AG08395 (cell line): ENCODE results near the gene MBNL1.
"Not testable (repeated sequence)": the region's sequence is repeated elsewhere in the genome, so short reads cannot be mapped to it uniquely, and the experiment has no call there.

Experiments used
- DNase-seq: peaks from one replicate; pipeline ENCODE4 v3.0.0; 2012; ENCODE audit warnings: mixed read lengths, low spot score

MBNL1 gene

DNA sequence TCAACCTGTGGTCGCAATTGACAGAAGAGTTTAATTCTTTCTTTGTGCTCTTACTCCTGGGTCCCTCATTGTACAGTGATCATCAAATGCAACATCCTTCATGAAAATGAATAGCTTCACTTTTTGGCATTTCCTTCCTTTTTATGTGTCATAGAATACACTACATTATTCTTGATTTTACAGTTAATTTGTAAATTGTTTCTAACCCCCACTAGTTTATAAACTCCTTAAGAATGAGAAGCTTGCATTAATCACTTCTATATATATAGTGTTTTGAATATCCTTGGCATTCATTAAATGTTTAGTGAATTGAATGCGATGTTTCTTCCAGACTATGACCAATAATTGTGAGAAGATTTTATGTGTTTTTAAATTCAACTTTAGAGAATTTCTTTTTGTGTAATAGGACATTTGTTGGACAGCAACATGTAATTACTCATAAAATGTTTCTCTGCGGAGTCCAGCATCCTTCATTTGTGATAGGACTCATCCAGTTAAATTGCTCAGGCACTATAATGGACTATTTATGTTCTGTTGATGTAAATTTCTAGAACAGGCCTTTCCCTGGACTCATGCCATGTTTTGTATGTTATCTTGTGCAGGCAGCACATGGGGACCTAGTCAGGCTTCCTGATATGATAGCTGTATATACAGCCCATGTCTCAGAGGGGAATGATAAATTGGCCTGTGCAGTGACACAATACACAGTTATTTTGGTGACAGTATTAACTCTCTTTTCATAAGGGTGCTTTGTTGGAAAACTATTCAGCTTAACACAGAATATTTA is 51.3 kb downstream of the MBNL1 start:
- no peak for DNase-seq

DNA sequence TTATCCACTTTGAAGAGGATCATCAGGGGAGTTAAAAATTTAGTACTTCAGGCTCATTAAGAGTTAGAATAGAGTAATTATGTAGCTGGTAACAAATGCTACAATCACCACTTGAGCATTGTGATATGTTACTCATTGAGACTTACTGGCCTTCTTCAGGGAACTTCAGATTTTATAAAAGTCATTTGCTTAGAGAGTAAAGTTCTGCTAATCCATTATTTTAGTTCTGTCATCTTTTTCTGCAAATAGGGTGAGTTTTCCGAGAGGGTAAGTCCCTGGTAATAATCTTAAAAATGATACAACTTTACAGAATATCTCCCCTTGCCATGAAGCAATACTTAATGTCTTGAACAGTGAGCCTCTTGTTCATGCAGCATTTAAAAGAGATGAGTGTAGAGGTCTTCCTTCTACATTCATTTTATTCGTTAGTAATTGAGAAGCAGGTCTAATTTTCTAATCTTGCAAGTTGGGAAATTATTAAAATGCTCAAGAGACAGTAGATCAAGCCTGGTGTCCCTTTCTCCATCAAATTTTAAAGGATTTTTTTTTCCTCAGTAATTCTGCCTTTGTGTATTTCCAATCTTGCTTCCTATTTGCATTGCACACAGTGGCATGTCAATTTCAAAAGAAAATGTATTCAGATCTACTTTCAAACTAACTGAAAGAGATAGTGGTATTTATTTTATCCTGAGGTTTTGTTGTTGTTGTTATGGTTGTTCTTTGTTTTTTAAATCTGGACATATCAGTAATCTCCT is 52.6 kb downstream of the MBNL1 start:
- no peak for DNase-seq

DNA sequence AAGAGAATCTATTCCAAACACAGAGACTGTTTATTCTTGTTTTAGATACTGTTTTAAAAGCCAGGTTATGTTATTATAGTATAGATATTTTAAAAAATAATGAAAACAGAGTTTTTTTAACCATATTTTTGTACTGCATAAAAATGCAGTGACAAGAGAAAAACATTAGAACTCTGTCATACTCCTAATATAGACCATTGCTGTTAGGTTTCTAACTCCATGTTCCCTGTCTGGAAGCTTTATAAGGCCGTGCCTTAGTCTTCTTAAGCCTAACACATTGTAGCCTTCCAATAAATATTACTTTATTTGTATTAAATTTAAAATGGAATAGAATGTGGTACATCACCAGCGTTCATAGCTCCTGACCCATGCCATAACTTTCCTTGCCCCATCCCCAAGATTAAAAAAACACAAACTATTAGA is 53.2 kb downstream of the MBNL1 start:
- no peak for DNase-seq

DNA sequence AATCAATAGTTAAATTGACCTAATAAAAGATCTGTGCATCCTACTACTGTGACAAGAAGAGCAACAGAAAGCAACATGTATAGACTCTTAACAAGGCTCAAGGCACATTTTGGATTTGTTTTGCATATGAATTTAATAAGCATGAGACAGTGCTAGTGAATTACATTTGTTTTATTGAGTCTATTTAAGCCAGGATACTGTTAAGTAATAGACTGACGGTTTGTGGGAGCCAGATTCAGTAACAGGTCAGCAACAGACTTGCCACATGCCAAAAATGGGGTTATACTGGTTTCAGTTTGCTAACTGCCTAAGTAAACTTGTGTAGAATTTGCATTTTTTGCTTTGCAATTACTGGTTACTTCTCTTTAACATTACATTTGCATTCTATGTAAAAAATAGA is 54.0 kb downstream of the MBNL1 start:
- DNase-seq = no peak

DNA sequence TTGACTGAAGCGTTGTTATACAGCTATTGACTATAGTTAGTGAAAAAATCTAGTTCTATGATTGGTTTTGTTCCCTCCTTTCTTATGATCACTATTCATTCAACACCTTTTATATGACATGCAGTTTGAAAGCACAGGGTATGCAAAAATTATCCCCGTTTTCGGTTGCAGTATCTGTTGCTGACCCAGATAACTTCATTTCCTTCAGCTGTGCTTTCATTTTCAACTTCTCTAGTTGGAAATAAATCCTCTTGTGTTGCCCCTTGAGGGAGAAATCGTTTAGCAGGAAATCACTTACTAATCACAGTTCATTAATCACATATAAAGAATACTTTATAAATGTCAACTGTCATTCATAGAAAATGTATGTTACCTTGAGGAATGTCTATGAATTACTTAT is 55.1 kb downstream of the MBNL1 start:
- no peak for DNase-seq

DNA sequence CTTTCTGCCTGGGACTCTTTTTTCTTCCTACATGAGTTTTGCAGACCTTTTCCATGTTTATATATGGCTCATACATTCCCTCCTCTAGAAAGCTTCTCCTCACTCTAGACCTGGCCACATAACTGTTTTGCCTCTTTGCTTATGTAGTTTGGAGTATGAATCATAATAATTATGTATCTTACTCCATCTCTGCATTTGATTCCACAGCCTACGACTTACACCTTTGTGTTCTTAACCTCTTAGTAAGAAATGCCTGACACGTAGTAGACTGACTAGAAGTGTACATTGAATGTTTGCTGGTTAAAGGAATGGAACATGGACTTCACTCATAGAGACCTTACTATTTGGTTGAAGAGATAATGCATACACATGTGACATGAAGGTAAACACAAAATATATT is 56.4 kb downstream of the MBNL1 start:
- no peak for DNase-seq

DNA sequence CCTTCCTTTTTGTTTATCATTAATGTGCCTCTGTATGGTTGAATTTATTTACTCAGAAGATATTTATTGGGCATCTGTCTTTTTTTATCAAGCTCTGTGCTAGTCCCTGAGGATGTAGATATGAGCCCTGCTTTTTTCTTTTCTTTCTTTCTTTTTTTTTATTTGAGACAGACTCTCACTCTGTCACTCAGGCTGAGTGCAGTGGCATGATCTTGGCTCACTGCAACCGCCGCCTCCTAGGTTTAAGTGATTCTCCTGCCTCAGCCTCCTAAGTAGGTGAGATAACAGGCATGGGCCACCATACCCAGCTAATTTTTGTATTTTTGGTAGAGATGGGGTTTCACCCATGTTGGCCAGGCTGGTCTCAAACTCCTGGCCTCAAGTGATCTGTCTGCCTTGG is 58.5 kb downstream of the MBNL1 start:
- no peak for DNase-seq

DNA sequence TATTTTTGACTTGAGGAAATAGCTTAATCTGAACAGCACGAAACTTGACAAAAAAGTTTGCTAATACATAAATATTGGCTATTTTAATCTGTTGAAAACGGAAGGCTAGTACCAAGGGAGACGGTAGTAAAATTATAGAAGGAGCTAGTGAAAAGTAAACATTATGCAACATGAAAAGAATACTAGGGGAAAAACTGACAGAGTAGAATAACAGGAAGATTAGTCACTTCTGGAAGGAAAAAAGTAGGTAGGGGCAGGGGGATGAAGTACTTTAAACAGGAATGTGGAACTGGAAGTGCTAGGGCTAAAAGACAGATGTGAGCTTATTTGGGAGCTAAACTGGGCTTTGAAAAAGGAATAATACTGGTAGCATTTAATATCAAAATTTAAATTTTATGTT is 60.1 kb downstream of the MBNL1 start:
- peak; percentile 65 for DNase-seq

DNA sequence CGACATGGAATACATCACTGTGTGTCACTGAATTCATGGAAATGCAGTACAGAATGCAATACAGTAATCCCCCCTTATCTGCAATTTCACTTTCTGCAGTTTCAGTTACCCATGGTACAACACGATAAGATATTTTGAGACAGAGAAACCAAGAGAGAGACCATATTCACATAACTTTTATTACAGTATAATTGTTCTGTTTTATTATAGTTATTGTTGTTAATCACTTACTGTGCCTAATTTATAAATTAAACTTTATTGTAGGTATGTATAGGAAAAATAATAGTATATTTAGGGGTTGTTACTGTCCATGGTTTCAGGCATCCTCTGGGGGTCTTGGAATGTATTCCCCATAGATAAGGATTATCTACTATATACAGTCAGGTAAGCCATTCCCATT is 61.8 kb downstream of the MBNL1 start:
- no peak for DNase-seq

DNA sequence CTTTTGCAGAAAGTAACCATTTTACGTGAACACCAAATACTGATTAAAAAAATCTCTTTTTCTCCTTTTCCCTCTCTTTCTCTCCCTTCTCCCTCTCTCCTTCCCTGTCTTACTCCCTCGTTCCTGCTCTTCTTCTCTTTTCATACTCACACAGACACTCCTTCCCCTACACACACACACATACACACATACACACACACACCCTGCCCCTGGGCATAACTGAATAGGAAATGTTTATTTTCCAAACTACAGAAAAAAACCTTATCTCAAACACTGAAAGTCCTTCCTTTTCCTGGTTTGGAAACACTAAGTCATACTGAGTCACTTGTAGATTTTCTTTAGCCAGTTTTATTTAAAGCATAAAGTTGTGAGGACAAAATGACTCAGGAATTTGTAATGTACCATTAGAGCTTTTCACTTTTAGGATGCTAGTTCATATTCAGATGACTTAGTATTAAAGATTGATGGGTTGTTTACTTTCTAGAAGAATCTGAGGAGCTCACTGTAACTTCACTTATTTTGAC is 62.4 kb downstream of the MBNL1 start:
- DNase-seq = peak; percentile 72

DNA sequence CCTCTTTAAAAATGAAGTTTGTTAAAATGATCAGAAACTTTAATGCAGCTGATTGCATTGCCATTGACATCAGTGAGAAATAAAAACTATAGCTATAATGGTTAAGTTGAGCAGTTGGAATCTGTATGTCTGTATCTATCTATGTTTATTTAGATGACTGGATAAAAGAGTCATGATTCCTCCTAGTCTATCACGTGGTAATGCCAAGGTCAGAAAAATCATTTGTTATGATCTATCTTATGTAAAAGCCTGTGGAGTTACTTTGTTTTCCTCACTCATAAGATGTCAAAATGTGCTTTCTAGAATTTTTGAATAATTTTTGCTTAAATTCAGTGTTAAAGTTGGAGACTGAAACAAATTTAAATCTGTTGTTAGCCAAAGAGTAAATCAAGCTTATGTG is 63.3 kb downstream of the MBNL1 start:
- no peak for DNase-seq

DNA sequence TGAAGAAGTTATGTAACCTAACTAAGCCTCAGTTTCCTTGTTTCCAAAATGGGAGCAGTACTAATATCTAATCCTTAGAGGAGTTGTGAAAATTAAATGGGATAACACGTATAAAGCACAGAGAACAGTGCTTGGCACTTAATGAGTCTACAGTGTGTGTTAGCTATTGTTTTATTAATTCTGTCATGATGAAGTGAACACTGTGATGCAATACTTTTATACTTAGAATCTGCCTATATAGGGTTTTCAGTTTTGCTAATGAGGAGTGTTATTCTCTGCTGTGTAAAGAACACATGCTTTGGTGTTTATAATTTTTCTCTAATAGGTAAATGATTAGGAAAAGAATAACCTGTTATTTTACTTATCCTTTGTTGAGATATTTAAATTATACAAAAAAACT is 65.2 kb downstream of the MBNL1 start:
- no peak for DNase-seq

DNA sequence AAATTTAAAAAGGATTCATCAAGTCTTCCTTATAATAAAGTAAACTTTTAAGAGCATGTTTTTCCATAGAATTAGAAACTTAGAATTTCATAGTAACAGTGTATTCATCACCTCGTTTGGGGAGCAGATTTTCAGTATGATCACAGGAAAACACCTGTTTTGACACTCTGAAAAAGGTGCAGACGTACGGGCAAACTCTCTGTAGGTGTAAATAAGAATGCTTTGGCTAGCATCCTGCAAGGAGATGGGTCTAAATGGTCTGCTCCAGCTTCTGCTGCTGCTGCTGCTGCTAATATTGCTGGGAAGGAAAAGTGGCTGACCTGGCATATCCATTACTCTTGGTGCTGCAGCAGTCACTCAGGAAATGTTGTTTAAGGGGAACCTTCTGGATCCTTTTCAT is 66.0 kb downstream of the MBNL1 start:
- no peak for DNase-seq

DNA sequence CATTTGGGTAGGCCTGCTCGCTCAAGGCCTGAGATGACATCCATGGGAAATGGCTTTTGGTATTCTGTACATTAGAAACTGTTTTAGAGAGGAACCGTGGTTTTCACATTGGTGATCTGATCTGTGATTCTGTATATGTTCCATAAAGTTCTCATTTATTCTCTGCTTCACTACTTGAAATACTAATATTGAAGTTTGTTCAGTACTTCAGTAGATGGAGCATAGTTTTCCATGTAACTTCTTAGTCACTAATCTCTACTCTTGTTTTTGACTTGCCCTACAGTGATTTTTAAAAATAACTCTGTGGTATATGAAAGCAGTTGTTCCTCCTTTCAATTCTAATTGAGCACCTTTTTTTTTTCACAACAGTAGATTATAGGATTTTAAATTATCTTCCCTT is 66.5 kb downstream of the MBNL1 start:
- no peak for DNase-seq

DNA sequence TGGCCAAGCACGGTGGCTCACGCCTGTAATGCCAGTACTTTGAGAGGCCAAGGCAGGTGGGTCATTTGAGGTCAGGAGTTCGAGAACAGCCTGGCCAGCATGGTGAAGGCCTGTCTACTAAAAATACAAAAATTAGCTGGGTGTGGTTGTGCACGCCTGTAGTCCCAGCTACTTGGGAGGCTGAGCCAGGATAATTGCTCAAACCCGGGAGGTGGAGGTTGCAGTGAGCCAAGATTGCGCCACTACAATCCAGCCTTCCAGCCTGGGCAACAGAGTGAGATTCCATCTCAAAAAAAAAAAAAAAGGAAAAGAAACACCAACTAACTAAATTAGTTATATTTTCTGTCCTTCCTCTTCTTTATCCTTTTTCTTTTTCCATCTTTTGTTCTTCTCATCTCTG is 68.6 kb downstream of the MBNL1 start:
- not testable (repeated sequence) for DNase-seq

DNA sequence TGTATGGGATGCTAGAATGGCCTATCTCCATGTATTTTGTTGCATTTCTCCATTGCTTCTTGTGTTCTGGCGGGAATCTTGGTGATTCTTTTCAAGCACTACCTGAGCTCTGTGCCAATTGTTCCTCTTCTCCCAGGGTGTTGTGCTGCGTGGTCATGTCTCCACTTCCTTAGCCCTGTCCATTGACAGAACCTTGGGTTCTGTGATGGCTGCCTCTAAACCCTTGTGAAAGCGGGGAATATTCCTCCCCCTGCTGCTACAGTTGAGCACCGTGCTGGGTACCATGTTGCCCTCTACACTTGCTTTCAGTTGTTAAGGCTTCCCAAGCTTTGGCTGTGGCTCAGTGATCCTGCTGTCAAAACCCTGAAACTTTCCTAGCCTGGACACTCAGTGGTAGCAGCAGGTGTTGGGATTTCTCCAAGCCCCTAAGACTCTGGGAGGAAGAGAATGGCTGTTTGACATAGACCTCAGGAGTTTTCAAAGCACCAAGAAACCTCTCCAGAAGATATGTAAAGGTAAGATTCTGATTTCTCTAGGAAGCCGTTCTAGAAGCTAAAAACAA is 69.5 kb downstream of the MBNL1 start:
- no peak for DNase-seq

DNA sequence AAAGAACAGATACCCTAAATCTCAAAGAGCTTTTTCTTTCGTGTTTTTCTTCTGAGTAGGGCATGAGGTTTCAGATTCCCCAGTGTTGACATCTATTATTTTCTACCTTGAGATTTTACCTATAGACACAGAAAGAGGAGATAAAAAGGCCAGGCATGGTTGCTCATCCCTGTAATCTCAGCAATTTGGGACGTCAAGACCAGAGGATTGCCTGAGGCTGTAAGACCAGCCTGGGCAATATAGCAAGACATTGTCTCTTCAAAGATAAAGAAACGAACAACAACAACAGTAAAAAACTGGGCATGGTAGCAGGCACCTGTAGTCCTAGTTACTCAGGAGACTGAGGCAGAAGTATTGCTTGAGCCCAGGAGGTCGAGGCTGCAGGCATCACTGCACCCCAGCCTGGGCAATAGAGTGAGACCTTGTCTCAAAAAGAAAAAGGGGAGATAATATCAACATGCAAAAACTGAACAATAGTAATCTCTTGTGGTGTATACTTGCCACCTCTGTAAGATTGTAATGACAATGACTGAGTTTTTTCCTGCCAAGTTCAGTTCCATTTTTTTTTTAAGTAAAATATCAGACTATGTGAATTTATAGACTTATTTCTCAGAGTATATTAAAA is 71.3 kb downstream of the MBNL1 start:
- DNase-seq = no peak

DNA sequence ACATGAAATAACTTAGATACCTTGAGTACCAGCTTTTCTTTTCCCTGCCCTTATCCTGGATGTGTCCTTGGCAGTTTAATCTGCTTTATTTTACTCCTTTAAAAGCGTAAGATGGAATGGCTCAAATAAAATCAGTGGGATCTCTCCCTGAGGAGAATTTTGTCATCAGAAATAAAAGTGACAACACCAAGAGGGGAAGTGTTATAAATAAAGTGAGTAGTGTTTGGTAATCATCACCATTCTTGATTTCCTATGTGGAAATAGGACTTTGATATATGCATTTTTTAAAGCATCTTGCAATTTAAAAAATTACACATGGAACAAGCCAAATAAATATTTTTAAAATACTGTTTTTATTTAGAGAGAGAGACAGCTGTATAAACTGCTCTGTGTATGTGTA is 76.5 kb downstream of the MBNL1 start:
- no peak for DNase-seq

DNA sequence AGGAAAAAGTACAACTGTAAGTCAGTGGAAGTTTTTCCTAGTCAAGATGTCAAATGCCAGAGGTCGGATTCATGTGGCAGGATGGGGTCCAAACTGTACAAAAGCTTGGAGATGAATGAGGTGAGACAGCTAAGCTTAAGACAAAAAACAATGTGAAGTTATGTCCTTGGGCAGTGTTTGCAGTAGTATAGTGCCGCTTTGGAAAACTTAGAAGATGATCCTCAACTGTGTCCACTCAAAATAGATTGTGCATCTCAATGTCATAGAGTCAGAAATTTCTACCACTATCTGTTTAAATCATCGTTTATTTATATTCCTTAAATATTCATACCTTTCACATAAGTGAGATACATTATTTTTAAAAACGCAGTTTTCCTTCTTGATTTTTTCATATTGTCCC is 77.3 kb downstream of the MBNL1 start:
- no peak for DNase-seq

DNA sequence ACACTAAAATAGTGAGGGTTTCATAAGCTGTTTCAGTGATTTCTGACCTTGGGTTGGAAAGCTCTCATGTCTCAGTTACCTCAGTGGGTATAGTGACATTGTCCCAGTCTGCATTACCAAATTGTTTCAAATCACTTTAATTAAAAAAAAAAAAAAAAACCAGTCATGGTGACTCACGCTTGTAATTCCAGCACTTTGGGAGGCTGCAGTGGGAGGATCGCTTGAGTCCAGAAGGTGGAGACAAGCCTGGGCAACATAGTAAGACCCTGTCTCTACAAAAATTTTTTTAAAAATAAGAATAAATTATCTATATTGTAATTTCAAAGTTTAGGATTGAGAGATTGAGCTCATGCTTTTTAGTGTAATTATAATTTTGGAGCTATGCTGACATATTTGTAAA is 78.0 kb downstream of the MBNL1 start:
- DNase-seq = no peak

DNA sequence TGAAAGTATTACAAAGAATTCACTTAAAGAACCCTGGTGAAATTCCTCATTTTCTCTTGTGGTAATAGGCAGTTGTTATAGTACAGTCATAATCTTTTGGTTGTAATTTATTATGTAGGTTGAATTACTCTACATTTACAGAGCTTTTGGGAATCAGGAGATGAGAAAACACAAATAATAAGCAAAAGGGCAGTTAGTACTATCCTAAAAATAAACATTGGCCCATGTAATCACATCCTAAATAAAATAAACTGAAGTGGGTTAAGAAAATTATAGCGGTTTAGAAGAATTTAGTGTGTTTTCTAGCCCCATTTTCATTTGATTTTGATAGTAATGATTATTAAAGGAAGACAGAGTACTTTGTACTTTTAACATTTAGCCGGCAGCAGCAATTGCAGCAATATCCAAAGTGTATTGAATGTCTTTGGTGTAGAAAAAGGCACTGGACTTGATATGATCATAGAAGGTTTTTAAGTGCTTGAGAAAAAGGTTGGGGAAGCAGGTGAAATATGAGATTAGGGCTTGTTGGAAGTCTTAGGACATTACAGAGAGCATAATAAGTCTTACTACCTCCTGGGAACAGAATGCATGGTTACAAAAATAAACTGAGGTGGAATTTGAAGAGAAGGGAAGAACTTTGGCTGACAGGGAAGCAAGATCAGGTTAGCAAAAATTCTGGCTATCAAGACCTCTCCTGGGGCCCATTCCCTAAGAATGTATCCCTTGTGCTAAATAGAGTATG is 79.9 kb downstream of the MBNL1 start:
- no peak for DNase-seq

DNA sequence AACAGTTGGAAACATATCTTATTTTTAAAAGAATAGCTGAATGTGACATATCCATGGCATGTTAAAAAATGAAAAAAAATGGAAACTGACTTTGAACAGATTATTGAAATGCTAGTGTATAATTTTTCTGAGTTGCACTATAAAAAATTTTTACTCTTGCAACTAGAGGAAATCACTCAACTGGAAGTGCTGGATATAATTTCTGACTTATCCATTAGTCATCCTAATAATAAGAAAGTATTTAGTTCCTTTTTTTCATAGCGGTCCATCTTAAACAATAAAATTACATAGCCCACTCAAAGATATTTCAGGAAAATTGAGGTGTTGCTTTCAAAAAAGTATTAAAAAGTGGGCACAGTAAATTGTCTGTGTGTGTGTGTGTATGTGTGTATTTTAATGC is 80.7 kb downstream of the MBNL1 start:
- DNase-seq = no peak
